PC-9 (cell line): ENCODE measurements around the gene DIP2C. TPM values are rescaled to one million over a fixed set of nuclear protein-coding genes. Genes with fewer than 3 reads are reported as not detected.

Experiments
- BruUV-seq: library from RNA; stranded (reverse); fragments of 400-500 nt; replicated peaks from 2 replicates; lab custom pipeline; 2021; lab: Mats Ljungman, UMichigan
- CTCF ChIA-PET: fragments of 300-600 bp; sonication (Branson Sonifier 250); formaldehyde crosslinking; loops from one replicate; lab custom pipeline; 2022; ENCODE audit warnings: antibody characterized with exemption; lab: Charles Lee
- POLR2A ChIA-PET: fragments of 300-600 bp; sonication (Branson Sonifier 250); formaldehyde crosslinking; loops from one replicate; lab custom pipeline; 2022; ENCODE audit warnings: antibody characterized with exemption; ENCODE audit not compliant: unreplicated experiment; lab: Charles Lee
- DNase-seq, 2 experiments: peaks; one replicate each; pipeline versions ENCODE4 v3.0.0 to v3.0.0-alpha.2; 2015 to 2022; ENCODE audit warnings: mixed read lengths in 1 of 2
- H2AFZ ChIP-seq: fragments of 200-600 bp; sonication (generic); 2 replicates; pipeline ENCODE4 v1.8.1; 2017; ENCODE audit warnings: antibody characterized with exemption
- H3F3A ChIP-seq: fragments of 200-600 bp; sonication (generic); 2 replicates; pipeline ENCODE4 v1.8.1; 2017; ENCODE audit warnings: antibody characterized with exemption, mild to moderate bottlenecking, low read depth; ENCODE audit not compliant: insufficient read depth
- H3K27ac ChIP-seq: fragments of 200-600 bp; sonication (generic); 2 replicates; pipeline ENCODE4 v1.6.1; 2016; ENCODE audit warnings: mixed run types
- H3K27me3 ChIP-seq: fragments of 200-600 bp; sonication (generic); 2 replicates; pipeline ENCODE4 v1.6.1; 2016; ENCODE audit warnings: low read depth, mixed run types; ENCODE audit not compliant: insufficient read depth
- H3K36me3 ChIP-seq: fragments of 200-600 bp; sonication (generic); 2 replicates; pipeline ENCODE4 v1.6.1; 2016; ENCODE audit warnings: low read depth, mixed run types
- H3K4me1 ChIP-seq: fragments of 200-600 bp; sonication (generic); replicated peaks from 2 replicates; pipeline ENCODE4 v1.6.1; 2016; ENCODE audit warnings: mixed run types; ENCODE audit not compliant: insufficient read depth
- H3K4me2 ChIP-seq: fragments of 200-600 bp; sonication (generic); 2 replicates; pipeline ENCODE4 v1.6.1; 2017; ENCODE audit warnings: mixed run types
- H3K4me3 ChIP-seq: fragments of 200-600 bp; sonication (generic); 2 replicates; pipeline ENCODE4 v1.6.1; 2016; ENCODE audit warnings: mixed run types
- H3K79me2 ChIP-seq: fragments of 200-600 bp; sonication (generic); 2 replicates; pipeline ENCODE4 v1.6.1; 2017; ENCODE audit warnings: low read depth, mixed run types
- H3K9me2 ChIP-seq: fragments of 200-600 bp; sonication (generic); 2 replicates; pipeline ENCODE4 v1.8.1; 2017; ENCODE audit warnings: mild to moderate bottlenecking; ENCODE audit not compliant: insufficient read depth
- H3K9me3 ChIP-seq: fragments of 200-600 bp; sonication (generic); 2 replicates; pipeline ENCODE4 v1.8.1; 2016; ENCODE audit warnings: low read depth; ENCODE audit not compliant: insufficient read depth
- H4K20me1 ChIP-seq: fragments of 200-600 bp; sonication (generic); 2 replicates; pipeline ENCODE4 v1.8.1; 2017; ENCODE audit not compliant: insufficient read depth
- EZH2 ChIP-seq: fragments of 200-600 bp; sonication (generic); IDR thresholded peaks from 2 replicates; pipeline ENCODE4 v1.8.0; 2017; ENCODE audit warnings: antibody characterized with exemption, low read depth
- intact Hi-C: fragments of 100-400 bp; cut with micrococcal nuclease; formaldehyde crosslinking; loops from one replicate; pipeline ENCODE4 v1.10.0; 2022; ENCODE audit not compliant: unreplicated experiment
- total RNA-seq: library from RNA; stranded (reverse); gene quantifications from 2 replicates; pipeline ENCODE4 v1.2.3, GENCODE V29; 2021
- TF ChIP-seq, protein P1 (sequence below): fragments of 200-600 bp; sonication (generic); conservative IDR thresholded peaks from 2 replicates; pipeline ENCODE4 v1.6.1; 2017; ENCODE audit warnings: mixed run types, antibody characterized with exemption, mild to moderate bottlenecking, moderate library complexity

The DIP2C gene
- total RNA-seq, 1 experiment from 2014 or later, result 0.83 TPM

DNA sequence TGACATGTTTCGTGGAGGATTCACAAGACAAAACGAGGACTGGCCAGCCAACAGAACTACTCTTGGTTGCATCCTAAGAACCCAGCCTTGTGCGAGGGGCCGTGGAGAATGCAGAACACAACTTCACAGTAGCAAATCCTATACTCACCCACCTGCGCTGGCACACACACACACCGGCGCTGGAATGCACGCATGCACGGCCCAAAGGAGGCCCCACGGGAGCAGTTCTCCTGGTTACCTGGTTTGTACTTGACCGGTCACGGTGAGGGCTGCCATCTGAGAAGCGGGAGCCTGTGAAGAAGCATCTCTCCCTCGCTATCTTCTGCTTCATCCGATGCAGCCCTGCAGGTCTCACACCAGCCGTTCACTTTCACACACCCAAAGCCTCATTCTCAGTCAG lies 416.4 kb downstream of the DIP2C start:
- H3K9me3 ChIP-seq, result no peaks in the 10 kb centered on the region
- no peaks in the 10 kb centered on the region for H4K20me1 ChIP-seq
- no peaks in the 10 kb centered on the region for H3K9me2 ChIP-seq
- BruUV-seq, result no TSS peak
- H3K79me2 ChIP-seq, result no peaks in the 10 kb centered on the region
- POLR2A ChIA-PET, result no interaction called here
- no peaks in the 10 kb centered on the region for H3F3A ChIP-seq
- no peaks in the 10 kb centered on the region for H3K36me3 ChIP-seq
- H3K27me3 ChIP-seq, result peaks cover 77% of the 10 kb centered on the region
- TF ChIP-seq, protein P1, sequence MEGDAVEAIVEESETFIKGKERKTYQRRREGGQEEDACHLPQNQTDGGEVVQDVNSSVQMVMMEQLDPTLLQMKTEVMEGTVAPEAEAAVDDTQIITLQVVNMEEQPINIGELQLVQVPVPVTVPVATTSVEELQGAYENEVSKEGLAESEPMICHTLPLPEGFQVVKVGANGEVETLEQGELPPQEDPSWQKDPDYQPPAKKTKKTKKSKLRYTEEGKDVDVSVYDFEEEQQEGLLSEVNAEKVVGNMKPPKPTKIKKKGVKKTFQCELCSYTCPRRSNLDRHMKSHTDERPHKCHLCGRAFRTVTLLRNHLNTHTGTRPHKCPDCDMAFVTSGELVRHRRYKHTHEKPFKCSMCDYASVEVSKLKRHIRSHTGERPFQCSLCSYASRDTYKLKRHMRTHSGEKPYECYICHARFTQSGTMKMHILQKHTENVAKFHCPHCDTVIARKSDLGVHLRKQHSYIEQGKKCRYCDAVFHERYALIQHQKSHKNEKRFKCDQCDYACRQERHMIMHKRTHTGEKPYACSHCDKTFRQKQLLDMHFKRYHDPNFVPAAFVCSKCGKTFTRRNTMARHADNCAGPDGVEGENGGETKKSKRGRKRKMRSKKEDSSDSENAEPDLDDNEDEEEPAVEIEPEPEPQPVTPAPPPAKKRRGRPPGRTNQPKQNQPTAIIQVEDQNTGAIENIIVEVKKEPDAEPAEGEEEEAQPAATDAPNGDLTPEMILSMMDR, result no peak
- no peak for TF ChIP-seq EZH2
- H3K4me3 ChIP-seq, result no peak overlapping the region
- CTCF ChIA-PET, result no interaction called here
- DNase-seq, result no peak
- intact Hi-C loops, result no loop called here
- no peak overlapping the region for H2AFZ ChIP-seq
- H3K4me1 ChIP-seq, result no peaks in the 10 kb centered on the region
- H3K27ac ChIP-seq, result no peak overlapping the region
- no peak overlapping the region for H3K4me2 ChIP-seq

DNA sequence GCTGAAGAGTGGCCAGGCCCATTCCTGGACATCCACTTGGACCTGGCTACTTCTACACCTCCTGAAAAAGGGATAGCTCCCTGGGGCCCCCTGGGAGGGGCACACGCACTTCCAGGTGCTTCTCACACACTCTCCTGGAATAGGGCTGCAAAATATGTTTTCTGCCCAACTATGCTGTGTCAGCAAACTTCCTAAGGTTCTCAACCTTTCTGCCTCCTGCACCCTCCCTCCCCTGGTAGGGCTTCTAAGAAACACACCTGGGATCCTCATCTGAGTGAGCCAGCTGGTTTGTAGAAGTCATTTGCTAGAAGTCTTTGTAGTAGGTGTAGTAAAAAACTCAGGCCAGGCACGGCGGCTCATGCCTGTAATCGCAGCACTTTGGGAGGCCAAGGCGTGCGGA lies 417.7 kb downstream of the DIP2C start:
- Histone ChIP-seq H3F3A (no peaks in the 10 kb centered on the region; the same call in 1 of the 2 replicates), H3K36me3 (no peaks in the 10 kb centered on the region), H2AFZ (no peak overlapping the region), H3K27ac (no peak overlapping the region), H3K4me2 (no peak overlapping the region), H3K27me3 (peaks cover 66% of the 10 kb centered on the region), H4K20me1 (no peaks in the 10 kb centered on the region), H3K79me2 (no peaks in the 10 kb centered on the region), H3K9me3 (no peaks in the 10 kb centered on the region), H3K4me3 (no peak overlapping the region), H3K9me2 (no peaks in the 10 kb centered on the region), H3K4me1 (no peaks in the 10 kb centered on the region; the same call in 1 of the 2 replicates)
- intact Hi-C loops, result no loop called here
- TF ChIP-seq, protein P1, result no peak
- no peak for TF ChIP-seq EZH2
- BruUV-seq, result no TSS peak
- DNase-seq, result no peak
- POLR2A ChIA-PET, result no interaction called here
- CTCF ChIA-PET, result no interaction called here

DNA sequence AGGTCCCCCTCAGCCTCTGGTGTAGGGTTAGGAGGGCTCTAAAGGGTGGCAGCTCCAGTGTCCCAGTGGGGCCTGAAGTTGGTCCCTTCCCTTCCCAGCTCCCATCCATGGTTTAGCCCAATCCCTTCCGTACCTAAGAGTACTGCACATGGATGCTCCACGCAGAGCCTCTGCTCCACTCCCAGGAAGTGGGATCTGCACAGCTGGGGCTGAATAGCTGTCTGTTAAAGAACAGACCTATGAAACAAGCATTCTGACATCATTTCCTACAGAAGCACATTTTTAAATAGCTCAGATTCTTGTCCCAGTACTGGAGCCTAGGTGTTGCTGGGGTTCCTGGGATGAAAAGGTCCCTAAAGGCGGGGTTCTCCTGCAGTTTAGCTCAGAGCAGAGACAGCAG lies 418.3 kb downstream of the DIP2C start:
- TF ChIP-seq, protein P1, result no peak
- no peak for TF ChIP-seq EZH2
- Histone ChIP-seq H3K9me2 (no peaks in the 10 kb centered on the region), H3F3A (no peaks in the 10 kb centered on the region; the same call in 1 of the 2 replicates), H2AFZ (no peak overlapping the region), H3K79me2 (no peaks in the 10 kb centered on the region), H4K20me1 (no peaks in the 10 kb centered on the region), H3K9me3 (no peaks in the 10 kb centered on the region), H3K36me3 (no peaks in the 10 kb centered on the region), H3K27me3 (peaks cover 61% of the 10 kb centered on the region), H3K4me1 (no peaks in the 10 kb centered on the region; the same call in 1 of the 2 replicates), H3K27ac (no peak overlapping the region), H3K4me3 (no peak overlapping the region), H3K4me2 (no peak overlapping the region)
- POLR2A ChIA-PET, result no interaction called here
- no TSS peak for BruUV-seq
- intact Hi-C loops, result no loop called here
- CTCF ChIA-PET, result no interaction called here
- no peak for DNase-seq
